A549 (cell line): ENCODE results near the gene MRPL58.

Source experiments
- CEBPB ChIP-seq, 2 experiments: fragments of >200 bp in 1 of 2; sonication (Bioruptor Twin) in 1 of 2; formaldehyde crosslinking in 1 of 2; IDR thresholded peaks; 2 replicates each; pipeline ENCODE4 v1.6.1; 2012 to 2016
- CTCF ChIP-seq: fragments of >200 bp; sonication (Bioruptor Twin); formaldehyde crosslinking; IDR thresholded peaks from 3 replicates; pipeline ENCODE4 v1.5.1; 2016
- MAZ ChIP-seq: fragments of 150-350 bp; IDR thresholded peaks from 2 replicates; pipeline ENCODE4 v1.6.1; 2014; ENCODE audit warnings: antibody characterized with exemption, low read depth, low read length, borderline replicate concordance
- RAD21 ChIP-seq, 2 experiments: fragments of >200 bp in 1 of 2; sonication (Bioruptor Twin) in 1 of 2; formaldehyde crosslinking in 1 of 2; IDR thresholded peaks in 1 of 2; conservative IDR thresholded peaks in 1 of 2; 2 replicates in 1 of 2; 3 replicates in 1 of 2; pipeline ENCODE4 v1.6.1; 2012 to 2018; ENCODE audit warnings: inconsistent platforms in 1 of 2
- RCOR1 ChIP-seq: fragments of 150-350 bp; IDR thresholded peaks from 2 replicates; pipeline ENCODE4 v1.6.1; 2014; ENCODE audit warnings: antibody characterized with exemption, low read length, low read depth
- REST ChIP-seq: fragments of 200-600 bp; sonication (generic); IDR thresholded peaks from 2 replicates; pipeline ENCODE4 v1.6.1; 2016; ENCODE audit warnings: antibody characterized with exemption, mild to moderate bottlenecking, moderate library complexity
- RFX5 ChIP-seq: fragments of 450-650 bp; IDR thresholded peaks from 2 replicates; pipeline ENCODE4 v1.7.1; 2014; ENCODE audit warnings: antibody characterized with exemption, mild to moderate bottlenecking, moderate library complexity

GRCh38 chr17:75046407-75047289 is 34.2 kb downstream of the MRPL58 start, which contains the start of the genes ATP5PD and KCTD2:
- TF ChIP-seq REST (no peak), CTCF (no peak), RCOR1 (no peak), MAZ (peak; percentile 48; the same call in 1 of the 2 replicates), CEBPB (IDR thresholded peaks at IDR 0.05) (peak in 1 of 2 experiments; percentile 75; a peak in 2 of 4 replicates), RFX5 (0 out of 2 replicates have a peak, but pooled peaks have one; percentile 37), RAD21 (conservative IDR thresholded peaks at IDR 0.05 in 1 of 2, IDR thresholded peaks at IDR 0.05 in 1 of 2) (0 out of 5 replicates have a peak, but pooled peaks of 1 of the 2 experiments have one; percentile 21)
